Measurements from ENCODE around the gene ARL5A. TPM values are rescaled to one million over a fixed set of nuclear protein-coding genes. Genes with fewer than 3 reads are reported as not detected.

The ARL5A gene
- total and polyA plus RNA-seq, 8 donors: 8.1 to 99.1 (median 28.0) TPM

GRCh38 chr2:151770995-151771394, 57.2 kb downstream of the ARL5A start:
- Histone ChIP-seq H3K27me3 (no peaks in the 10 kb centered on the region), H3K27ac (peak overlapping the region in 2 of 5 donors; percentile 26 to 36), H3K36me3 (peaks cover 0 to 4% (median 2%) of the 10 kb centered on the region in 4 donors), H3K4me1 (peaks cover 0 to 12% (median 0%) of the 10 kb centered on the region in 4 donors), H3K4me3 (no peak overlapping the region), H3K9me3 (no peaks in the 10 kb centered on the region)
- no peak for DNase-seq
- WGBS, 5 donors: 82 to 89% (median 84%) methylated on average over 2 of the region's 2 CpGs
- no peak for TF ChIP-seq EP300 (IDR thresholded peaks at IDR 0.05)
- no peak for TF ChIP-seq POLR2A (IDR thresholded peaks at IDR 0.05)
- no peak for TF ChIP-seq CTCF (IDR thresholded peaks at IDR 0.05)
- TF ChIP-seq POLR2AphosphoS5 (IDR thresholded peaks at IDR 0.05): no peak
- intact Hi-C loops (cut with DNase I; ENCODE audit: low total_unique reads): no loop called here

GRCh38 chr2:151769606-151770005, 58.6 kb downstream of the ARL5A start:
- H3K9me3 ChIP-seq: no peaks in the 10 kb centered on the region
- H3K36me3 ChIP-seq: no peaks in the 10 kb centered on the region
- H3K27ac ChIP-seq: no peak overlapping the region
- no peaks in the 10 kb centered on the region for H3K27me3 ChIP-seq
- DNase-seq: no peak
- peaks cover 0 to 9% (median 0%) of the 10 kb centered on the region in 4 donors for H3K4me1 ChIP-seq
- no peak overlapping the region for H3K4me3 ChIP-seq
- WGBS, 5 donors: 86 to 100% (median 96%) methylated on average over 1 of the region's 1 CpG
- TF ChIP-seq POLR2A (IDR thresholded peaks at IDR 0.05): no peak
- TF ChIP-seq CTCF (IDR thresholded peaks at IDR 0.05): no peak
- no peak for TF ChIP-seq POLR2AphosphoS5 (IDR thresholded peaks at IDR 0.05)
- TF ChIP-seq EP300 (IDR thresholded peaks at IDR 0.05): no peak
- intact Hi-C loops (cut with DNase I; ENCODE audit: low total_unique reads): no loop called here

GRCh38 chr2:151767536-151767935, 60.7 kb downstream of the ARL5A start:
- Histone ChIP-seq H3K4me1 (peaks cover 0 to 4% (median 0%) of the 10 kb centered on the region in 4 donors), H3K27me3 (no peaks in the 10 kb centered on the region), H3K4me3 (no peak overlapping the region), H3K9me3 (no peaks in the 10 kb centered on the region), H3K36me3 (no peaks in the 10 kb centered on the region), H3K27ac (no peak overlapping the region)
- TF ChIP-seq POLR2A (IDR thresholded peaks at IDR 0.05) (no peak), POLR2AphosphoS5 (IDR thresholded peaks at IDR 0.05) (no peak), EP300 (IDR thresholded peaks at IDR 0.05) (no peak), CTCF (IDR thresholded peaks at IDR 0.05) (no peak)
- WGBS, 5 donors: 60 to 79% (median 75%) methylated on average over 2 of the region's 2 CpGs
- no peak for DNase-seq
- intact Hi-C loops (cut with DNase I; ENCODE audit: low total_unique reads): no loop called here

- H3K27ac ChIP-seq: no peak overlapping the region
- 76 to 94% (median 84%) methylated on average over 4 of the region's 4 CpGs; no CpG with 5 or more reads in 1 of the 5 donors for WGBS, 5 donors
- no peaks in the 10 kb centered on the region for H3K36me3 ChIP-seq
- H3K27me3 ChIP-seq: no peaks in the 10 kb centered on the region
- intact Hi-C loops (cut with DNase I; ENCODE audit: low total_unique reads): no loop called here
- H3K4me1 ChIP-seq: no peaks in the 10 kb centered on the region
- no peak for TF ChIP-seq POLR2AphosphoS5 (IDR thresholded peaks at IDR 0.05)
- no peak for TF ChIP-seq POLR2A (IDR thresholded peaks at IDR 0.05)
- no peak for TF ChIP-seq EP300 (IDR thresholded peaks at IDR 0.05)
- no peak for TF ChIP-seq CTCF (IDR thresholded peaks at IDR 0.05)
- no peak for DNase-seq
- H3K4me3 ChIP-seq: no peak overlapping the region
- H3K9me3 ChIP-seq: no peaks in the 10 kb centered on the region
Observed at GRCh38 chr2:151766437-151767153, 61.6 kb downstream of the ARL5A start.

Data from stomach (tissue), 9 donors.